Endothelial cell of umbilical vein (primary cell): ENCODE measurements around the gene LEMD3. TPM values are rescaled to one million over a fixed set of nuclear protein-coding genes. Genes with fewer than 3 reads are reported as not detected.

Experiments used
- BruUV-seq: library from RNA; stranded (reverse); fragments of 400-500 nt; replicated peaks from 2 replicates; lab custom pipeline; 2021; lab: Mats Ljungman, UMichigan
- CTCF ChIA-PET: fragments of 300-600, 350-600 bp; sonication (Branson Sonifier 250); formaldehyde crosslinking; loops from one replicate; lab custom pipeline; 2021; ENCODE audit warnings: antibody characterized with exemption, inconsistent platforms; lab: Charles Lee
- POLR2A ChIA-PET: fragments of 300-600, 350-600 bp; sonication (Branson Sonifier 250); formaldehyde crosslinking; loops from one replicate; lab custom pipeline; 2021; ENCODE audit warnings: antibody characterized with exemption, inconsistent platforms; lab: Charles Lee
- DNase-seq: peaks from one replicate; pipeline ENCODE4 v3.0.0-alpha.2; 2011; ENCODE audit warnings: low read depth, low spot score
- FAIRE-seq: peaks from 2 replicates; lab custom pipeline; 2011; peaks lifted over from hg19 to GRCh38; lab: Jason Lieb, UNC
- H2AFZ ChIP-seq: 2 replicates; pipeline ENCODE4 v1.6.0; 2012; ENCODE audit warnings: low read depth, low read length, control low read depth, inconsistent platforms
- H3K27ac ChIP-seq: 2 replicates; pipeline ENCODE4 v1.5.1; 2011; ENCODE audit warnings: low read depth, mild to moderate bottlenecking, control low read depth, low read length, moderate library complexity; ENCODE audit not compliant: insufficient read depth
- H3K27me3 ChIP-seq, 2 experiments: 2 replicates each; pipeline versions ENCODE4 v1.6.0 to v1.6.1; 2011; ENCODE audit warnings: low read length in 2 of 2, mixed read lengths in 1 of 2; ENCODE audit not compliant: control insufficient read depth in 2 of 2, insufficient read depth in 2 of 2
- H3K36me3 ChIP-seq, 2 experiments: 2 replicates in 1 of 2; 3 replicates in 1 of 2; pipeline ENCODE4 v1.5.1; 2011; ENCODE audit warnings: low read length in 2 of 2, mild to moderate bottlenecking in 1 of 2, moderate library complexity in 1 of 2; ENCODE audit not compliant: control insufficient read depth in 2 of 2, insufficient read depth in 2 of 2; ENCODE audit errors: extremely low read depth in 1 of 2
- H3K4me1 ChIP-seq: 3 replicates; pipeline ENCODE4 v1.5.1; 2011; ENCODE audit warnings: mild to moderate bottlenecking, low read length; ENCODE audit not compliant: control insufficient read depth, insufficient read depth; ENCODE audit errors: extremely low read depth
- H3K4me2 ChIP-seq: 2 replicates; pipeline ENCODE4 v1.6.1; 2011; ENCODE audit warnings: low read length, control low read depth, mixed read lengths; ENCODE audit not compliant: insufficient read depth
- H3K4me3 ChIP-seq, 3 experiments: fragments of 200-600 bp in 1 of 3; sonication (generic), shearing (Covaris generic) in 1 of 3; replicated peaks in 1 of 3; 2 replicates each; pipeline ENCODE4 v1.5.1; 2011 to 2016; ENCODE audit warnings: control low read depth in 3 of 3, low read length in 3 of 3, mild to moderate bottlenecking in 2 of 3, inconsistent platforms in 1 of 3, low read depth in 1 of 3, moderate library complexity in 1 of 3; ENCODE audit not compliant: insufficient read depth in 1 of 3
- H3K79me2 ChIP-seq: 2 replicates; pipeline ENCODE4 v1.6.0; 2012; ENCODE audit warnings: low read length, inconsistent platforms; ENCODE audit not compliant: control insufficient read depth, insufficient read depth
- H3K9ac ChIP-seq: replicated peaks from 2 replicates; pipeline ENCODE3; 2011; ENCODE audit warnings: low read length, control low read depth; ENCODE audit not compliant: insufficient read depth; ENCODE audit errors: extremely low read depth
- H3K9me1 ChIP-seq: replicated peaks from 3 replicates; pipeline ENCODE4 v1.6.0; 2011; ENCODE audit warnings: mild to moderate bottlenecking, low read length; ENCODE audit not compliant: control insufficient read depth, insufficient read depth; ENCODE audit errors: extremely low read depth
- H3K9me3 ChIP-seq: replicated peaks from 2 replicates; pipeline ENCODE4 v1.5.1; 2012; ENCODE audit warnings: low read length, inconsistent platforms; ENCODE audit not compliant: control insufficient read depth, insufficient read depth
- H4K20me1 ChIP-seq: replicated peaks from 2 replicates; pipeline ENCODE3; 2011; ENCODE audit warnings: mild to moderate bottlenecking, low read length; ENCODE audit not compliant: control insufficient read depth, insufficient read depth; ENCODE audit errors: extremely low read depth
- CTCF ChIP-seq, 2 donors: IDR thresholded peaks; 1 replicate in 1 of 2; 2 replicates in 1 of 2; pipeline ENCODE4 v1.5.1; 2011; ENCODE audit warnings: low read length in 2 of 2, mild to moderate bottlenecking in 2 of 2, moderate library complexity in 2 of 2, control low read depth in 1 of 2, inconsistent platforms in 1 of 2, low read depth in 1 of 2; ENCODE audit not compliant: insufficient read depth in 1 of 2; ENCODE audit errors: extremely low read depth in 1 of 2
- EZH2 ChIP-seq: IDR thresholded peaks from 2 replicates; pipeline ENCODE4 v1.6.1; 2012; ENCODE audit warnings: borderline replicate concordance, low read depth, mild to moderate bottlenecking, moderate library complexity, low read length, inconsistent platforms; ENCODE audit not compliant: severe bottlenecking
- FOS ChIP-seq: IDR thresholded peaks from 2 replicates; pipeline ENCODE4 v1.6.1; 2011; ENCODE audit warnings: mild to moderate bottlenecking, low read length, moderate library complexity, borderline replicate concordance; ENCODE audit not compliant: insufficient read depth
- GATA2 ChIP-seq: IDR thresholded peaks from 2 replicates; pipeline ENCODE4 v1.7.0; 2011; ENCODE audit warnings: low read depth, mild to moderate bottlenecking, moderate library complexity, mixed read lengths, low read length; ENCODE audit not compliant: insufficient read length, insufficient read depth
- JUN ChIP-seq: IDR thresholded peaks from 2 replicates; pipeline ENCODE4 v1.6.1; 2011; ENCODE audit warnings: borderline replicate concordance, low read depth; ENCODE audit not compliant: insufficient read length, insufficient read depth
- MAX ChIP-seq: IDR thresholded peaks from 2 replicates; pipeline ENCODE4 v1.6.1; 2011; ENCODE audit not compliant: insufficient read depth, insufficient read length
- MYC ChIP-seq: IDR thresholded peaks from one replicate; pipeline ENCODE4 v1.6.1; 2011; ENCODE audit warnings: mild to moderate bottlenecking, low read depth, low read length
- POLR2A ChIP-seq: IDR thresholded peaks from 2 replicates; pipeline ENCODE4 v1.6.1; 2012; ENCODE audit warnings: low read depth, mild to moderate bottlenecking, control low read depth, low read length
- POLR2AphosphoS5 ChIP-seq: IDR thresholded peaks from 2 replicates; pipeline ENCODE4 v1.6.1; 2012; ENCODE audit warnings: low read depth, mild to moderate bottlenecking, control low read depth, low read length, moderate library complexity; ENCODE audit not compliant: insufficient read depth
- dilution Hi-C: fragments of 300-500 bp; cut with MboI; formaldehyde crosslinking; loops from one replicate; pipeline ENCODE4 v1.15.0; 2019; ENCODE audit warnings: low sequenced_read_pairs; ENCODE audit not compliant: extremely low pct_ligation_motif_present
- intact Hi-C: fragments of 100-400 bp; cut with micrococcal nuclease; formaldehyde crosslinking; loops from one replicate; pipeline ENCODE4 v1.10.0; 2022
- polyA plus RNA-seq, 4 experiments: library from polyadenylated mRNA; depleted of rRNA in 3 of 4; stranded (reverse) in 3 of 4; unstranded in 1 of 4; fragments of >200 nt; gene quantifications; 2 replicates each; pipeline versions ENCODE4 v1.2.1 to v1.2.3, GENCODE V29; 2011 to 2012; ENCODE audit warnings: missing spikeins in 1 of 4
- total RNA-seq: library from RNA; stranded (reverse); gene quantifications from 2 replicates; pipeline ENCODE4 v1.2.3, GENCODE V29; 2021

The LEMD3 gene
- total and polyA plus RNA-seq, 2 donors (not counting 3 experiments of a cell fraction or from before 2014, with no cell fraction given): 7.4 to 24.2 TPM

- H3K27ac ChIP-seq: no peak overlapping the region
- H3K9ac ChIP-seq: no peak overlapping the region
- peaks cover 67% of the 10 kb centered on the region for H3K79me2 ChIP-seq
- TF ChIP-seq POLR2AphosphoS5 (no peak), MAX (no peak), CTCF (IDR thresholded peaks at IDR 0.05; ENCODE audit: extremely low read depth in 1 of 2, insufficient read depth in 1 of 2, low read depth in 1 of 2, low read length in 2 of 2) (no peak), FOS (no peak), EZH2 (no peak), GATA2 (no peak), POLR2A (no peak), JUN (no peak), MYC (no peak)
- peaks cover 8% of the 10 kb centered on the region for H4K20me1 ChIP-seq
- ChIA-PET CTCF (interaction anchor here (1.0 to 1.3 kb wide), 2 partner anchors 11 to 40 kb away, joined by 3 to 4 read pairs; no protein-coding TSS in a partner anchor), POLR2A (no interaction called here)
- H3K36me3 ChIP-seq: no peaks in the 10 kb centered on the region
- no TSS peak for BruUV-seq
- H3K4me1 ChIP-seq: peaks cover 4% of the 10 kb centered on the region
- DNase-seq (no peak), FAIRE-seq (no peak)
- H2AFZ ChIP-seq: no peak overlapping the region
- H3K9me3 ChIP-seq: no peaks in the 10 kb centered on the region
- intact Hi-C loops: no loop called here
- H3K9me1 ChIP-seq: no peaks in the 10 kb centered on the region
- H3K4me3 ChIP-seq: no peak overlapping the region
- dilution Hi-C loops: no loop called here
- no peak overlapping the region for H3K4me2 ChIP-seq
- H3K27me3 ChIP-seq: no peaks in the 10 kb centered on the region
These were observed 23.7 kb downstream of the LEMD3 start for GRCh38 chr12:65192963-65193516.
